Inflammatory macrophage treated with lipopolysaccharide for 4 hours (primary cell): ENCODE results near the gene NEDD4L.

Experiments
- DNase-seq: peaks from one replicate; pipeline ENCODE4 v3.0.0-alpha.2; 2020

NEDD4L gene

GRCh38 chr18:58190842-58191530 is 147.0 kb downstream of the NEDD4L start:
- DNase-seq, result no peak

- peak; percentile 19 for DNase-seq
Observed at GRCh38 chr18:58191626-58192025, 147.6 kb downstream of the NEDD4L start.

GRCh38 chr18:58192519-58192918 is 148.5 kb downstream of the NEDD4L start:
- DNase-seq, result no peak

- DNase-seq, result no peak
Observed at GRCh38 chr18:58194028-58194427, 150.0 kb downstream of the NEDD4L start.

- peak; percentile 48 for DNase-seq
Observed at GRCh38 chr18:58195278-58195765, 151.3 kb downstream of the NEDD4L start.

GRCh38 chr18:58196164-58196563 is 152.1 kb downstream of the NEDD4L start:
- DNase-seq, result no peak

GRCh38 chr18:58196881-58197872 is 153.2 kb downstream of the NEDD4L start:
- no peak for DNase-seq

- DNase-seq, result no peak
Observed at GRCh38 chr18:58201268-58201667, 157.2 kb downstream of the NEDD4L start.

GRCh38 chr18:58201733-58202730 is 158.0 kb downstream of the NEDD4L start:
- DNase-seq, result peak; percentile 43

- DNase-seq, result no peak
Observed at GRCh38 chr18:58204776-58205442, 160.9 kb downstream of the NEDD4L start.

GRCh38 chr18:58205443-58206160 is 161.6 kb downstream of the NEDD4L start:
- DNase-seq, result peak; percentile 51

GRCh38 chr18:58207520-58208152 is 163.6 kb downstream of the NEDD4L start:
- no peak for DNase-seq

GRCh38 chr18:58208207-58208932 is 164.3 kb downstream of the NEDD4L start:
- DNase-seq, result no peak

GRCh38 chr18:58209326-58209725 is 165.3 kb downstream of the NEDD4L start:
- DNase-seq, result no peak

GRCh38 chr18:58211510-58211909 is 167.5 kb downstream of the NEDD4L start:
- DNase-seq, result no peak

GRCh38 chr18:58212274-58212673 is 168.2 kb downstream of the NEDD4L start:
- DNase-seq, result peak; percentile 47

- DNase-seq, result peak; percentile 87
Observed at GRCh38 chr18:58213440-58213839, 169.4 kb downstream of the NEDD4L start.

- DNase-seq, result no peak
Observed at GRCh38 chr18:58215011-58215410, 171.0 kb downstream of the NEDD4L start.

GRCh38 chr18:58216071-58216481 is 172.1 kb downstream of the NEDD4L start:
- DNase-seq, result peak; percentile 29

GRCh38 chr18:58217052-58217451 is 173.0 kb downstream of the NEDD4L start:
- DNase-seq, result no peak
